Liver (tissue), 9 donors: ENCODE measurements around the gene PCDH9. TPM values are rescaled to one million over a fixed set of nuclear protein-coding genes. Genes with fewer than 3 reads are reported as not detected.

Experiments
- DNase-seq: peaks from one replicate; pipeline ENCODE4 v3.0.0-alpha.2; 2017; ENCODE audit warnings: low spot score
- H3K27ac ChIP-seq, 2 donors: one replicate each; pipeline ENCODE4 v1.7.0; 2013; ENCODE audit warnings: inconsistent platforms in 2 of 2, low read length in 2 of 2, control low read depth in 1 of 2, low read depth in 1 of 2, mild to moderate bottlenecking in 1 of 2
- H3K27me3 ChIP-seq, 4 donors: one replicate each; pipeline versions ENCODE4 v1.6.1 to v1.7.0; 2013; ENCODE audit warnings: low read length in 3 of 4, inconsistent platforms in 1 of 4, mild to moderate bottlenecking in 1 of 4, moderate library complexity in 1 of 4; ENCODE audit not compliant: control insufficient read depth in 4 of 4, insufficient read depth in 4 of 4
- H3K36me3 ChIP-seq, 4 donors: one replicate each; pipeline versions ENCODE4 v1.6.1 to v1.7.0; 2013; ENCODE audit warnings: low read length in 3 of 4, mild to moderate bottlenecking in 3 of 4, low read depth in 1 of 4, moderate library complexity in 1 of 4; ENCODE audit not compliant: control insufficient read depth in 4 of 4, insufficient read depth in 3 of 4
- H3K4me1 ChIP-seq, 4 donors: one replicate each; pipeline versions ENCODE4 v1.6.1 to v1.7.0; 2013; ENCODE audit warnings: low read length in 3 of 4, mild to moderate bottlenecking in 3 of 4, moderate library complexity in 1 of 4; ENCODE audit not compliant: control insufficient read depth in 4 of 4, insufficient read depth in 4 of 4
- H3K4me3 ChIP-seq, 3 donors: one replicate each; pipeline versions ENCODE4 v1.6.1 to v1.7.0; 2013; ENCODE audit warnings: low read length in 3 of 3, control low read depth in 1 of 3, low read depth in 1 of 3, mild to moderate bottlenecking in 1 of 3
- H3K9ac ChIP-seq, 2 donors: one replicate each; pipeline ENCODE4 v1.7.0; 2013; ENCODE audit warnings: low read length in 2 of 2, mild to moderate bottlenecking in 2 of 2, moderate library complexity in 2 of 2, control low read depth in 1 of 2, low read depth in 1 of 2
- H3K9me3 ChIP-seq, 4 donors: one replicate each; pipeline versions ENCODE4 v1.6.1 to v1.7.0; 2013; ENCODE audit warnings: low read length in 3 of 4; ENCODE audit not compliant: control insufficient read depth in 4 of 4
- EGR1 ChIP-seq, 2 donors: IDR thresholded peaks; 2 replicates each; pipeline ENCODE4 v1.6.1; 2016 to 2018; ENCODE audit warnings: antibody characterized with exemption in 2 of 2, low read depth in 2 of 2
- FOXA1 ChIP-seq: IDR thresholded peaks from 2 replicates; pipeline ENCODE4 v1.6.1; 2016; ENCODE audit warnings: antibody characterized with exemption
- FOXA2 ChIP-seq: IDR thresholded peaks from 2 replicates; pipeline ENCODE4 v1.6.1; 2016; ENCODE audit warnings: antibody characterized with exemption
- GABPA ChIP-seq, 2 donors: IDR thresholded peaks in 1 of 2; conservative IDR thresholded peaks in 1 of 2; 2 replicates each; pipeline ENCODE4 v1.6.1; 2016; ENCODE audit warnings: antibody characterized with exemption in 2 of 2, mild to moderate bottlenecking in 1 of 2, moderate library complexity in 1 of 2
- HNF4A ChIP-seq, 2 donors: conservative IDR thresholded peaks; 2 replicates each; pipeline ENCODE4 v1.6.1; 2016; ENCODE audit warnings: antibody characterized with exemption in 2 of 2, mild to moderate bottlenecking in 2 of 2
- HNF4G ChIP-seq: IDR thresholded peaks from 2 replicates; pipeline ENCODE4 v1.6.1; 2016; ENCODE audit warnings: antibody characterized with exemption
- JUND ChIP-seq, 2 donors: IDR thresholded peaks; 2 replicates each; pipeline ENCODE4 v1.6.1; 2016; ENCODE audit warnings: antibody characterized with exemption in 2 of 2
- NR2F2 ChIP-seq: IDR thresholded peaks from 2 replicates; pipeline ENCODE4 v1.6.1; 2016; ENCODE audit warnings: antibody characterized with exemption
- RAD21 ChIP-seq, 2 donors: IDR thresholded peaks; 2 replicates each; pipeline ENCODE4 v1.6.1; 2016; ENCODE audit warnings: antibody characterized with exemption in 2 of 2, mild to moderate bottlenecking in 2 of 2
- RXRA ChIP-seq, 2 donors: IDR thresholded peaks; 2 replicates each; pipeline ENCODE4 v1.6.1; 2017 to 2018; ENCODE audit warnings: antibody characterized with exemption in 2 of 2, mild to moderate bottlenecking in 1 of 2
- SP1 ChIP-seq: IDR thresholded peaks from 2 replicates; pipeline ENCODE4 v1.6.1; 2018; ENCODE audit warnings: antibody characterized with exemption, mild to moderate bottlenecking
- TAF1 ChIP-seq: conservative IDR thresholded peaks from 2 replicates; pipeline ENCODE4 v1.6.1; 2016; ENCODE audit warnings: antibody characterized with exemption, mild to moderate bottlenecking
- YY1 ChIP-seq: IDR thresholded peaks from 2 replicates; pipeline ENCODE4 v1.6.1; 2016; ENCODE audit warnings: antibody characterized with exemption, mild to moderate bottlenecking
- WGBS: extraction: QIAGEN DNeasy Blood & Tissue Kit; methylation state at CpG from one replicate; pipeline ENCODE4 v1.1.7; 2013; 5-methylcytosine and 5-hydroxymethylcytosine counted together
- polyA plus RNA-seq, 2 donors: library from polyadenylated mRNA; stranded (reverse) in 1 of 2; unstranded in 1 of 2; fragments of 200-250 nt in 1 of 2; fragments of >200 nt in 1 of 2; fragmentation: Nextera tagmentation in 1 of 2; extraction: Ambion mirVana in 1 of 2; gene quantifications; one replicate each; pipeline versions ENCODE4 v1.2.1 to v1.2.3, GENCODE V29; 2013 to 2015
- total RNA-seq, 2 donors: library from RNA; depleted of rRNA; stranded (reverse); fragments of >200 nt; gene quantifications; one replicate each; pipeline ENCODE4 v1.2.3, GENCODE V29; 2014
- TF ChIP-seq, protein P1 (sequence below): fragments of 150-350 bp; IDR thresholded peaks from 2 replicates; pipeline ENCODE4 v1.5.1; 2017; ENCODE audit warnings: improper control_type of control experiment, low read depth, low read length; ENCODE audit not compliant: missing input control
- TF ChIP-seq, protein P2 (sequence below): IDR thresholded peaks from 2 replicates; pipeline ENCODE4 v1.6.1; 2016; ENCODE audit warnings: antibody characterized with exemption
- TF ChIP-seq, protein P3 (sequence below): IDR thresholded peaks from 2 replicates; pipeline ENCODE4 v1.6.1; 2016; ENCODE audit warnings: antibody characterized with exemption, mild to moderate bottlenecking
- TF ChIP-seq, protein P4 (sequence below): IDR thresholded peaks from 2 replicates; pipeline ENCODE4 v1.6.1; 2016; ENCODE audit warnings: antibody characterized with exemption
- donor health status: healthy.
- donor health status: healthy.
- donor health status: healthy.
- donor health status: healthy.
- donor health status: healthy.

PCDH9 gene
- total and polyA plus RNA-seq, 4 donors: 0.90 to 4.0 (median 2.2) TPM

DNA sequence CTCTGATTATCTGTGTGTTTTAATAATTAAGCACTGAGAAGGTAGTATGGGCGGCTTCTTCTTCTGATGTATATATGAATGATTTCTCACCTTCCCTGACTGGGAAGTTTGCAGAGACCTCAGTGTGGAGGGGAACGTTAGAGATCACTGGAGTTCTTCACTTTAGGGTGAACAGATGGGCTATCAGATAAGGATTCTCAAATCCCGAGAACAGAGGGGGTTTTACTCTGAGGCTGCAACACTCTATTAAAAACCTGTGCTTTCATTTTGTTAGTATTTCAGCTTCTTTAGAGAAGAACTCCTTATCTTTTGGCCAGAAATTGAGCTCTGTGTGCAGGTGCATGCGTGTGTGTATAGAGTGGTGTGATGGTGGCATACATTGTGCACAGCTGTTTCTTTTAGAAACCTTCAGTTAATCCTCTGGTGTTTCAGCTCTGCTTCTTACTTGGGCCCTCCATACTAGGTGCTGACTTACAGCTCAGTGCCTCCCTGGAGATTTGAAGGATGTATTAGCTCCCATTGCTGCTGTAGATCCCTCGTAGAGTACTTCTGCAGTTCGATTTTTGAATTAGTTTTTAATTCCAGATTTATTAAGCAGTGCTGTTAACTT, 45.3 kb upstream of the PCDH9 start:
- H3K4me3 ChIP-seq: no peak overlapping the region
- no peak overlapping the region for H3K27ac ChIP-seq
- no peak overlapping the region for H3K9ac ChIP-seq
- H3K4me1 ChIP-seq: no peaks in the 10 kb centered on the region
- H3K9me3 ChIP-seq: peaks cover 0 to 3% (median 0%) of the 10 kb centered on the region in 4 donors
- TF ChIP-seq TAF1: no peak
- H3K27me3 ChIP-seq: no peaks in the 10 kb centered on the region
- no peaks in the 10 kb centered on the region for H3K36me3 ChIP-seq
- WGBS: 44% methylated on average over 6 of the region's 6 CpGs
- no peak for DNase-seq

DNA sequence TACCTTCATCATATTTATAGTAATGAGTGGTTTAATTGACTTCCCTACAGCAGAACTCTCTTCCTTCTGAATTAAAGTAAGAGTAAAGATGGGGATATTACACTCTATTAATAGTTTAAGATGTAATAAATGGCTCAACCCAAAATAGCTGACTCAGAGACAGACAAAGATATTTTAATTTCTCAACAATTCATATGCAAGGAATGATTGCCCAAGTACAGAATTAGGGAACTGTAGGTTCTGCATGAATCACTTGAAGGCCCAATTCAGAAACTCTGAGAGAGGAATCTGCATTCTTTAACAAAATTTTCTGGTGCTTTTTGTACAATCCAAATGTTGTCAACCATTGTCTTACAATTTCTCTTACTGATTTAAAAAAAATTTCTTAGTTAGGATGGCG, 42.9 kb upstream of the PCDH9 start:
- Histone ChIP-seq H3K36me3 (no peaks in the 10 kb centered on the region), H3K27ac (no peak overlapping the region), H3K4me1 (no peaks in the 10 kb centered on the region), H3K9ac (no peak overlapping the region), H3K9me3 (peaks cover 0 to 3% (median 0%) of the 10 kb centered on the region in 4 donors), H3K4me3 (no peak overlapping the region), H3K27me3 (no peaks in the 10 kb centered on the region)
- no peak for DNase-seq
- 87% methylated on average over 1 of the region's 1 CpG for WGBS
- TF ChIP-seq RAD21 (IDR thresholded peaks at IDR 0.05): no peak
- no peak for TF ChIP-seq NR2F2
- no peak for TF ChIP-seq FOXA2
- TF ChIP-seq, protein P1, sequence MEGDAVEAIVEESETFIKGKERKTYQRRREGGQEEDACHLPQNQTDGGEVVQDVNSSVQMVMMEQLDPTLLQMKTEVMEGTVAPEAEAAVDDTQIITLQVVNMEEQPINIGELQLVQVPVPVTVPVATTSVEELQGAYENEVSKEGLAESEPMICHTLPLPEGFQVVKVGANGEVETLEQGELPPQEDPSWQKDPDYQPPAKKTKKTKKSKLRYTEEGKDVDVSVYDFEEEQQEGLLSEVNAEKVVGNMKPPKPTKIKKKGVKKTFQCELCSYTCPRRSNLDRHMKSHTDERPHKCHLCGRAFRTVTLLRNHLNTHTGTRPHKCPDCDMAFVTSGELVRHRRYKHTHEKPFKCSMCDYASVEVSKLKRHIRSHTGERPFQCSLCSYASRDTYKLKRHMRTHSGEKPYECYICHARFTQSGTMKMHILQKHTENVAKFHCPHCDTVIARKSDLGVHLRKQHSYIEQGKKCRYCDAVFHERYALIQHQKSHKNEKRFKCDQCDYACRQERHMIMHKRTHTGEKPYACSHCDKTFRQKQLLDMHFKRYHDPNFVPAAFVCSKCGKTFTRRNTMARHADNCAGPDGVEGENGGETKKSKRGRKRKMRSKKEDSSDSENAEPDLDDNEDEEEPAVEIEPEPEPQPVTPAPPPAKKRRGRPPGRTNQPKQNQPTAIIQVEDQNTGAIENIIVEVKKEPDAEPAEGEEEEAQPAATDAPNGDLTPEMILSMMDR: no peak
- TF ChIP-seq, protein P2, sequence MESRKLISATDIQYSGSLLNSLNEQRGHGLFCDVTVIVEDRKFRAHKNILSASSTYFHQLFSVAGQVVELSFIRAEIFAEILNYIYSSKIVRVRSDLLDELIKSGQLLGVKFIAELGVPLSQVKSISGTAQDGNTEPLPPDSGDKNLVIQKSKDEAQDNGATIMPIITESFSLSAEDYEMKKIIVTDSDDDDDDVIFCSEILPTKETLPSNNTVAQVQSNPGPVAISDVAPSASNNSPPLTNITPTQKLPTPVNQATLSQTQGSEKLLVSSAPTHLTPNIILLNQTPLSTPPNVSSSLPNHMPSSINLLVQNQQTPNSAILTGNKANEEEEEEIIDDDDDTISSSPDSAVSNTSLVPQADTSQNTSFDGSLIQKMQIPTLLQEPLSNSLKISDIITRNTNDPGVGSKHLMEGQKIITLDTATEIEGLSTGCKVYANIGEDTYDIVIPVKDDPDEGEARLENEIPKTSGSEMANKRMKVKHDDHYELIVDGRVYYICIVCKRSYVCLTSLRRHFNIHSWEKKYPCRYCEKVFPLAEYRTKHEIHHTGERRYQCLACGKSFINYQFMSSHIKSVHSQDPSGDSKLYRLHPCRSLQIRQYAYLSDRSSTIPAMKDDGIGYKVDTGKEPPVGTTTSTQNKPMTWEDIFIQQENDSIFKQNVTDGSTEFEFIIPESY: no peak
- no peak for TF ChIP-seq YY1
- TF ChIP-seq GABPA (IDR thresholded peaks at IDR 0.05 in 1 of 2, conservative IDR thresholded peaks at IDR 0.05 in 1 of 2): no peak
- no peak for TF ChIP-seq EGR1 (IDR thresholded peaks at IDR 0.05; ENCODE audit: low read depth in 2 of 2)
- TF ChIP-seq HNF4A (conservative IDR thresholded peaks at IDR 0.05): no peak
- TF ChIP-seq RXRA (IDR thresholded peaks at IDR 0.05): no peak
- no peak for TF ChIP-seq JUND (IDR thresholded peaks at IDR 0.05)
- TF ChIP-seq, protein P3, sequence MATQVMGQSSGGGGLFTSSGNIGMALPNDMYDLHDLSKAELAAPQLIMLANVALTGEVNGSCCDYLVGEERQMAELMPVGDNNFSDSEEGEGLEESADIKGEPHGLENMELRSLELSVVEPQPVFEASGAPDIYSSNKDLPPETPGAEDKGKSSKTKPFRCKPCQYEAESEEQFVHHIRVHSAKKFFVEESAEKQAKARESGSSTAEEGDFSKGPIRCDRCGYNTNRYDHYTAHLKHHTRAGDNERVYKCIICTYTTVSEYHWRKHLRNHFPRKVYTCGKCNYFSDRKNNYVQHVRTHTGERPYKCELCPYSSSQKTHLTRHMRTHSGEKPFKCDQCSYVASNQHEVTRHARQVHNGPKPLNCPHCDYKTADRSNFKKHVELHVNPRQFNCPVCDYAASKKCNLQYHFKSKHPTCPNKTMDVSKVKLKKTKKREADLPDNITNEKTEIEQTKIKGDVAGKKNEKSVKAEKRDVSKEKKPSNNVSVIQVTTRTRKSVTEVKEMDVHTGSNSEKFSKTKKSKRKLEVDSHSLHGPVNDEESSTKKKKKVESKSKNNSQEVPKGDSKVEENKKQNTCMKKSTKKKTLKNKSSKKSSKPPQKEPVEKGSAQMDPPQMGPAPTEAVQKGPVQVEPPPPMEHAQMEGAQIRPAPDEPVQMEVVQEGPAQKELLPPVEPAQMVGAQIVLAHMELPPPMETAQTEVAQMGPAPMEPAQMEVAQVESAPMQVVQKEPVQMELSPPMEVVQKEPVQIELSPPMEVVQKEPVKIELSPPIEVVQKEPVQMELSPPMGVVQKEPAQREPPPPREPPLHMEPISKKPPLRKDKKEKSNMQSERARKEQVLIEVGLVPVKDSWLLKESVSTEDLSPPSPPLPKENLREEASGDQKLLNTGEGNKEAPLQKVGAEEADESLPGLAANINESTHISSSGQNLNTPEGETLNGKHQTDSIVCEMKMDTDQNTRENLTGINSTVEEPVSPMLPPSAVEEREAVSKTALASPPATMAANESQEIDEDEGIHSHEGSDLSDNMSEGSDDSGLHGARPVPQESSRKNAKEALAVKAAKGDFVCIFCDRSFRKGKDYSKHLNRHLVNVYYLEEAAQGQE: no peak
- no peak for TF ChIP-seq FOXA1
- TF ChIP-seq TAF1: no peak
- TF ChIP-seq SP1: no peak
- TF ChIP-seq HNF4G: no peak
- TF ChIP-seq, protein P4, sequence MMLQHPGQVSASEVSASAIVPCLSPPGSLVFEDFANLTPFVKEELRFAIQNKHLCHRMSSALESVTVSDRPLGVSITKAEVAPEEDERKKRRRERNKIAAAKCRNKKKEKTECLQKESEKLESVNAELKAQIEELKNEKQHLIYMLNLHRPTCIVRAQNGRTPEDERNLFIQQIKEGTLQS: no peak
